Activated CD4-positive, CD25-positive, alpha-beta regulatory T cell treated with anti-CD3 and anti-CD28 coated beads, Interleukin-2, amount 50 U/mL, for 72 hours (primary cell): ENCODE data around the gene TGM1.

ENCODE experiments used
- DNase-seq: peaks from one replicate; pipeline ENCODE4 v3.0.0; 2021

Gene TGM1

GRCh38 chr14:24291446-24292117 is 28.6 kb upstream of the TGM1 start:
- DNase-seq = no peak

GRCh38 chr14:24290746-24291145 is 27.8 kb upstream of the TGM1 start:
- DNase-seq = no peak

GRCh38 chr14:24289649-24290280 is 26.8 kb upstream of the TGM1 start:
- peak; percentile 62 for DNase-seq

- no peak for DNase-seq
Measured at GRCh38 chr14:24286996-24287395, 24.0 kb upstream of the TGM1 start.

GRCh38 chr14:24285351-24285750 is 22.4 kb upstream of the TGM1 start:
- no peak for DNase-seq

GRCh38 chr14:24284501-24285035 is 21.6 kb upstream of the TGM1 start:
- no peak for DNase-seq

- no peak for DNase-seq
Measured at GRCh38 chr14:24283796-24284460, 21.0 kb upstream of the TGM1 start.

- DNase-seq = no peak
Measured at GRCh38 chr14:24282736-24283135, 19.8 kb upstream of the TGM1 start.

- no peak for DNase-seq
Measured at GRCh38 chr14:24281636-24282035, 18.7 kb upstream of the TGM1 start.

GRCh38 chr14:24280797-24281460 is 18.0 kb upstream of the TGM1 start:
- DNase-seq = no peak

- DNase-seq = no peak
Measured at GRCh38 chr14:24279301-24280186, 16.6 kb upstream of the TGM1 start.

GRCh38 chr14:24278424-24278823 is 15.4 kb upstream of the TGM1 start:
- no peak for DNase-seq

- no peak for DNase-seq
Measured at GRCh38 chr14:24277606-24278321, 14.8 kb upstream of the TGM1 start.

GRCh38 chr14:24277071-24277470 is 14.1 kb upstream of the TGM1 start:
- DNase-seq = no peak

GRCh38 chr14:24274101-24274543 is 11.1 kb upstream of the TGM1 start:
- no peak for DNase-seq

- DNase-seq = no peak
Measured at GRCh38 chr14:24273422-24273998, 10.5 kb upstream of the TGM1 start.

- no peak for DNase-seq
Measured at GRCh38 chr14:24272467-24272866, 9.5 kb upstream of the TGM1 start.

- DNase-seq = no peak
Measured at GRCh38 chr14:24271834-24272263, 8.9 kb upstream of the TGM1 start.

- peak; percentile 88 for DNase-seq
Measured at GRCh38 chr14:24271134-24271833, 8.3 kb upstream of the TGM1 start, which contains the start of gene RABGGTA. TSS of gene RABGGTA (minus strand) at chr14:24271597. CDS start at chr14:24271115, 482 bp downstream.

GRCh38 chr14:24270537-24271133 is 7.7 kb upstream of the TGM1 start:
- DNase-seq = no peak
